ENCODE results near the gene NEU1. TPM values are rescaled to one million over a fixed set of nuclear protein-coding genes. Genes with fewer than 3 reads are reported as not detected.
"Not testable (repeated sequence)": the region's sequence is repeated elsewhere in the genome, so short reads cannot be mapped to it uniquely, and the experiment has no call there.

The NEU1 gene
- total RNA-seq, 2 experiments from 2014 or later: 13.0 to 13.4 TPM

DNA sequence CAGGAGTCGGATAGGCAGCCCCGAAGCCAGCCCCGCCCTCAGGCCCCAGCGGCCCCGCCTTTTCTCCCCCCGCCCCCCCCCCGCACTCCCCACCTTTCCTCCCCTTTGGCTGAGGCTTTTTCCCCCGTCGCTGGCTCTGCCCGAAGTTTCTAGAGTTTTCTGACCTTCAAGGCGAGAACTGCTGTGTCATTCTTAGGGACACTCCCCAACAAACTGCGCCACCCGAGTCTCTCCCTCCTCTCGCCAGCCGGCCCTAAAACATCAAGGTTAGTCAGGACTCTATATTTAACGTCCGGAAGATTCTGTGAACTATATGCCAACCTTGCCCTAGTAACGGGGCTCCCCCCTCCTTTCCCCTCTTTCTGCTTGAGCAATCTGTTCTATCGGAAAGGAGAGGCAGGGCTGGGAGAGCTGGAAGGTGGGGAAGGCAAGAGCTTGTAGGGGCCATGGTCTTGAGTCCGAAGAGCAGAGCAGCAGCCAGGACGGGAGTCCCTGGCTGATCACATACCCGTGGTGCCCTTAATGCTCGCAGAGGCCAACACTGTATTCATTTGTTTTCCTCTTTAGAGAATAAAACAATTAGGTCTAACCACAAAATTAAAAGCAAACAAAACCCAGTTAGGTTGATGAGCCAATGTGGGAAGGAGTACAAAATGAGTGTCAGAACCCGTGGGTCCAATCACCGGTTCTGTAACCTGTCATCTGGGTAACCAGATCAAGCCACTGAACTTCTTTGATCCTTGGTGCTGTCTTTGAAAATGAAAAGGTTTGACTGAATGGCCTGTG is 40.4 kb downstream of the NEU1 start:
- Mint-ChIP-seq H3K36me3 (peaks cover 7% of the 10 kb centered on the region), H3K27me3 (no peaks in the 10 kb centered on the region), H3K27ac (peak overlapping the region; percentile 96), H3K4me1 (ENCODE audit: low read depth) (peaks cover 70% of the 10 kb centered on the region), H3K4me3 (peak overlapping the region; percentile 89), H3K9me3 (no peaks in the 10 kb centered on the region)
- peak; percentile 84 for DNase-seq
- ChIA-PET POLR2A (interaction anchor here (0.6 to 2.2 kb wide), 7 partner anchors 9 to 306 kb away, joined by 3 to 12 read pairs (median 4); partner anchors contain the start of genes ATF6B, GPANK1 and LSM2), CTCF (interaction anchor here (1.0 to 1.6 kb wide), 2 partner anchors 8 to 15 kb away, joined by 3 to 7 read pairs; partner anchors contain the start of gene LSM2)
- intact Hi-C loops (cut with micrococcal nuclease): loop anchor here (2.0 to 10.0 kb wide), 5 partner anchors 15 to 1143 kb away; partner anchors contain the start of genes BRD2, GPSM3, LSM2 and LTA

- Mint-ChIP-seq H3K36me3 (peaks cover 6% of the 10 kb centered on the region), H3K9me3 (no peaks in the 10 kb centered on the region), H3K4me3 (peak overlapping the region; percentile 89), H3K27ac (peak overlapping the region; percentile 96), H3K4me1 (ENCODE audit: low read depth) (peaks cover 63% of the 10 kb centered on the region), H3K27me3 (no peaks in the 10 kb centered on the region)
- peak; percentile 85 for DNase-seq
- ChIA-PET POLR2A (interaction anchor here (0.9 to 2.2 kb wide), 4 partner anchors 8 to 15 kb away, joined by 3 to 12 read pairs (median 7); partner anchors contain the start of gene LSM2), CTCF (interaction anchor here (1.6 kb wide), 1 partner anchor 14 kb away, joined by 7 read pairs; the partner anchor contains the start of gene LSM2)
- intact Hi-C loops (cut with micrococcal nuclease): loop anchor here (2.0 to 10.0 kb wide), 5 partner anchors 15 to 1143 kb away; partner anchors contain the start of genes BRD2, GPSM3, LSM2 and LTA
Measured at GRCh38 chr6:31821301-31822035, 41.2 kb downstream of the NEU1 start.

DNA sequence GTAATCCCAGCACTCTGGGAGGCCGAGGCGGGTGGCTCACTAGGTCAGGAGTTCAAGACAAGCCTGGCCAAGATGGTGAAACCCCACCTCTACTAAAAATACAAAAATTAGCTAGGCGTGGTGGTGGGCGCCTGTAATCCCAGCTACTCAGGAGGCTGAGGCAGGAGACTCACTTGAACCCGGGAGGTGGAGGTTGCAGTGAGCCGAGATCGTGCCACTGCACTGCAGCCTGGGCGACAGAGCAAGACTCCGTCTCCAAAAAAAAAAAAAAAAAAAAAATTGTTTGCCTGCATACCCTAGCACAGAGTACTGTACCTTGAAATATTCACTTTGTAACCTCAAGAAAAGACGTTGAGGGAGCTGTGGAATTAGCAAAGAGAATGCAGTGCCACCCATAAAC is 42.2 kb downstream of the NEU1 start:
- intact Hi-C loops (cut with micrococcal nuclease): loop anchor here (5.0 to 10.0 kb wide), 4 partner anchors 43 to 1144 kb away; partner anchors contain the start of genes BRD2, GPSM3, LTA and PBX2
- H3K27me3 Mint-ChIP-seq, DNase-seq, POLR2A ChIA-PET, H3K36me3 Mint-ChIP-seq, H3K9me3 Mint-ChIP-seq: not testable (repeated sequence)
- H3K4me3 Mint-ChIP-seq: peak overlapping the region; percentile 89
- CTCF ChIA-PET: interaction anchor here (0.8 to 1.4 kb wide), 3 partner anchors 14 to 25 kb away, joined by 3 to 6 read pairs (median 5); partner anchors contain the start of genes LSM2 and VARS1
- H3K4me1 Mint-ChIP-seq (ENCODE audit: low read depth): peaks cover 54% of the 10 kb centered on the region
- H3K27ac Mint-ChIP-seq: peak overlapping the region; percentile 96

GRCh38 chr6:31819871-31820299 is 42.7 kb downstream of the NEU1 start:
- H3K27ac Mint-ChIP-seq: peak overlapping the region; percentile 47
- H3K9me3 Mint-ChIP-seq: no peaks in the 10 kb centered on the region
- intact Hi-C loops (cut with micrococcal nuclease): loop anchor here (5.0 to 10.0 kb wide), 4 partner anchors 43 to 1145 kb away; partner anchors contain the start of genes BRD2, GPSM3, LTA and PBX2
- peaks cover 49% of the 10 kb centered on the region for H3K4me1 Mint-ChIP-seq (ENCODE audit: low read depth)
- ChIA-PET CTCF (interaction anchor here (1.4 kb wide), 2 partner anchors 14 to 24 kb away, joined by 5 to 6 read pairs; partner anchors contain the start of genes LSM2 and VARS1), POLR2A (interaction anchor here (0.6 kb wide), 1 partner anchor 17 kb away, joined by 3 read pairs; no protein-coding TSS in a partner anchor)
- DNase-seq: no peak
- no peaks in the 10 kb centered on the region for H3K27me3 Mint-ChIP-seq
- peaks cover 6% of the 10 kb centered on the region for H3K36me3 Mint-ChIP-seq
- no peak overlapping the region for H3K4me3 Mint-ChIP-seq

DNA sequence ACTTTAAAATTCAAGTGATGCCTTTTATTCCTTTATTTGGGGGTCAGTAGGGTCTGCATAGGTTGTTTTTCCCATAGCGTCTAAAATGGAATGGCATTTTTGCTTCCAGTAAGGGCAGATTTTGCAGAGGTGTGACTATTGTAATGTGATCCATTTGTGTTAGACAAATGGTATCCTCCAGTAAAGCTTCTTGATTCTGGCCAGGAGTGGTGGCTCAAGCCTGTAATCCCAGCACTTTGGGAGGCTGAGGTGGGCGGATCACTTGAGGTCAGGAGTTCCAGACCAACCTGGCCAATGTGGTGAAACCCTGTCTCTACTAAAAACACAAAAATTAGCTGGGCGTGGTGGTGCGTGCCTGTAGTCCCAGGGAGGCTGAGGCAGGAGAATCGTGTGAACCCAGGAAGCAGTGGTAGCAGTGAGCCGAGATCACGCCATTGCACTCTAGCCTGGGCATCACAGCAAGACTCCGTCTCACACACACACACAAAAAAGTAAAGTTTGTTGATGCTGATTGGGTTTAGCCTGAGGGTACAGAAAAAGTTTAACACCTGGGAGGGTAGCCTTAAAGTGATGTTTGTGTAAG is 44.6 kb downstream of the NEU1 start:
- POLR2A ChIA-PET: interaction anchor here (1.0 to 1.4 kb wide), 3 partner anchors 9 to 78 kb away, joined by 5 to 10 read pairs (median 5); partner anchors contain the start of genes HSPA1B, LSM2 and MSH5
- not testable (repeated sequence) for H3K9me3 Mint-ChIP-seq
- H3K4me1 Mint-ChIP-seq (ENCODE audit: low read depth): peaks cover 52% of the 10 kb centered on the region

DNA sequence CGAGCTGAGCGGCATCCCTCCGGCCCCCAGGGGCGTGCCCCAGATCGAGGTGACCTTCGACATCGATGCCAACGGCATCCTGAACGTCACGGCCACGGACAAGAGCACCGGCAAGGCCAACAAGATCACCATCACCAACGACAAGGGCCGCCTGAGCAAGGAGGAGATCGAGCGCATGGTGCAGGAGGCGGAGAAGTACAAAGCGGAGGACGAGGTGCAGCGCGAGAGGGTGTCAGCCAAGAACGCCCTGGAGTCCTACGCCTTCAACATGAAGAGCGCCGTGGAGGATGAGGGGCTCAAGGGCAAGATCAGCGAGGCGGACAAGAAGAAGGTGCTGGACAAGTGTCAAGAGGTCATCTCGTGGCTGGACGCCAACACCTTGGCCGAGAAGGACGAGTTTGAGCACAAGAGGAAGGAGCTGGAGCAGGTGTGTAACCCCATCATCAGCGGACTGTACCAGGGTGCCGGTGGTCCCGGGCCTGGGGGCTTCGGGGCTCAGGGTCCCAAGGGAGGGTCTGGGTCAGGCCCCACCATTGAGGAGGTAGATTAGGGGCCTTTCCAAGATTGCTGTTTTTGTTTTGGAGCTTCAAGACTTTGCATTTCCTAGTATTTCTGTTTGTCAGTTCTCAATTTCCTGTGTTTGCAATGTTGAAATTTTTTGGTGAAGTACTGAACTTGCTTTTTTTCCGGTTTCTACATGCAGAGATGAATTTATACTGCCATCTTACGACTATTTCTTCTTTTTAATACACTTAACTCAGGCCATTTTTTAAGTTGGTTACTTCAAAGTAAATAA is 45.3 kb downstream of the NEU1 start:
- CTCF ChIA-PET: interaction anchor here (0.6 to 1.4 kb wide), 7 partner anchors 10 to 219 kb away, joined by 3 to 6 read pairs (median 4); partner anchors contain the start of genes LSM2 and VARS1

More for the DNA sequence above, 44.6 kb downstream of the NEU1 start:
- Mint-ChIP-seq H3K27ac (peak overlapping the region; percentile 94), H3K4me3 (peak overlapping the region; percentile 89)
- peak; percentile 43 for DNase-seq
- CTCF ChIA-PET: interaction anchor here (0.9 to 1.4 kb wide), 6 partner anchors 11 to 219 kb away, joined by 3 to 6 read pairs (median 4); partner anchors contain the start of genes LSM2 and VARS1
- intact Hi-C loops (cut with micrococcal nuclease); H3K27me3 Mint-ChIP-seq; H3K36me3 Mint-ChIP-seq: not testable (repeated sequence)

GRCh38 chr6:31815025-31815838 is 47.4 kb downstream of the NEU1 start, which contains the start of the genes HSPA1A and HSPA1L:
Gene HSPA1A, plus strand, starts transcription at chr6:31815543. Its CDS starts 214 bp downstream, at chr6:31815757.
Gene HSPA1L, minus strand, starts transcription at chr6:31815283. Its CDS starts 3,311 bp downstream, at chr6:31811972.
- DNase-seq: peak; percentile 82
- POLR2A ChIA-PET: interaction anchor here (0.7 to 3.9 kb wide), 5 partner anchors 9 to 162 kb away, joined by 3 to 26 read pairs (median 5); partner anchors contain the start of genes BAG6, HSPA1B, LSM2 and VARS1
- H3K27ac Mint-ChIP-seq: peak within 1 kb of the TSS; percentile 95
- H3K27me3 Mint-ChIP-seq: no peaks in the 10 kb centered on the region
- CTCF ChIA-PET: interaction anchor here (0.6 to 1.4 kb wide), 10 partner anchors 9 to 1128 kb away, joined by 3 to 8 read pairs (median 4); partner anchors contain the start of genes HSPA1B, LSM2 and VARS1
- H3K4me1 Mint-ChIP-seq (ENCODE audit: low read depth): peaks cover 57% of the 10 kb centered on the region
- peaks cover 4% of the 10 kb centered on the region for H3K36me3 Mint-ChIP-seq
- intact Hi-C loops (cut with micrococcal nuclease): loop anchor here (2.0 kb wide), 1 partner anchor 20 kb away; no protein-coding TSS in a partner anchor
- H3K4me3 Mint-ChIP-seq: peak within 1 kb of the TSS; percentile 85
- no peaks in the 10 kb centered on the region for H3K9me3 Mint-ChIP-seq

More for the DNA sequence above, 45.3 kb downstream of the NEU1 start:
- H3K9me3 Mint-ChIP-seq; H3K36me3 Mint-ChIP-seq; DNase-seq; H3K27me3 Mint-ChIP-seq; intact Hi-C loops (cut with micrococcal nuclease): not testable (repeated sequence)
- Mint-ChIP-seq H3K4me1 (ENCODE audit: low read depth) (peaks cover 52% of the 10 kb centered on the region), H3K4me3 (peak overlapping the region; percentile 89), H3K27ac (peak overlapping the region; percentile 94)
- POLR2A ChIA-PET: interaction anchor here (1.0 to 1.4 kb wide), 3 partner anchors 10 to 77 kb away, joined by 5 to 10 read pairs (median 5); partner anchors contain the start of genes HSPA1B, LSM2 and MSH5

GRCh38 chr6:31814677-31815024 is 48.0 kb downstream of the NEU1 start:
- CTCF ChIA-PET: interaction anchor here (0.7 to 2.6 kb wide), 11 partner anchors 8 to 111 kb away, joined by 3 to 14 read pairs (median 3); partner anchors contain the start of genes HSPA1B, MSH5 and VARS1
- peak overlapping the region; percentile 92 for H3K27ac Mint-ChIP-seq
- peak overlapping the region; percentile 85 for H3K4me3 Mint-ChIP-seq
- peaks cover 54% of the 10 kb centered on the region for H3K4me1 Mint-ChIP-seq (ENCODE audit: low read depth)
- peak; percentile 85 for DNase-seq
- no peaks in the 10 kb centered on the region for H3K9me3 Mint-ChIP-seq
- H3K27me3 Mint-ChIP-seq: no peaks in the 10 kb centered on the region
- intact Hi-C loops (cut with micrococcal nuclease): loop anchor here (2.0 kb wide), 1 partner anchor 20 kb away; no protein-coding TSS in a partner anchor
- peaks cover 5% of the 10 kb centered on the region for H3K36me3 Mint-ChIP-seq
- POLR2A ChIA-PET: interaction anchor here (0.6 to 3.9 kb wide), 7 partner anchors 8 to 150 kb away, joined by 3 to 26 read pairs (median 12); partner anchors contain the start of genes CLIC1, GPANK1, HSPA1B and LSM2

GRCh38 chr6:31813465-31813849 is 49.2 kb downstream of the NEU1 start:
- intact Hi-C loops (cut with micrococcal nuclease): loop anchor here (2.0 kb wide), 3 partner anchors 13 to 75 kb away; partner anchors contain the start of gene HSPA1B
- Mint-ChIP-seq H3K4me3 (peak overlapping the region; percentile 63), H3K9me3 (no peaks in the 10 kb centered on the region), H3K36me3 (peaks cover 7% of the 10 kb centered on the region), H3K4me1 (ENCODE audit: low read depth) (peaks cover 46% of the 10 kb centered on the region), H3K27ac (peak overlapping the region; percentile 95), H3K27me3 (no peaks in the 10 kb centered on the region)
- ChIA-PET CTCF (interaction anchor here (0.9 to 2.6 kb wide), 6 partner anchors 11 to 75 kb away, joined by 3 to 14 read pairs (median 7); partner anchors contain the start of genes HSPA1B, MSH5 and VARS1), POLR2A (interaction anchor here (0.8 to 3.9 kb wide), 8 partner anchors 8 to 237 kb away, joined by 3 to 26 read pairs (median 8); partner anchors contain the start of genes CLIC1, HSPA1B and VARS1)
- no peak for DNase-seq

Measured in activated CD4-positive, alpha-beta memory T cell treated with anti-CD3 and anti-CD28 coated beads for 36 hours (primary cell).